Amygdala (tissue), 56 donors: ENCODE data around the gene VARS1.
"Not testable (repeated sequence)": the region's sequence is repeated elsewhere in the genome, so short reads cannot be mapped to it uniquely, and the experiment has no call there.

Source experiments
- DNase-seq, 56 donors: peaks; one replicate each; lab custom pipeline; 2025; lab: John Stamatoyannopoulos, UW

The VARS1 gene

GRCh38 chr6:31794866-31795615 is 511 bp downstream of the VARS1 start:
- DNase-seq = peak in 4 of 56 donors; percentile 58 to 63 (median 59)

DNA sequence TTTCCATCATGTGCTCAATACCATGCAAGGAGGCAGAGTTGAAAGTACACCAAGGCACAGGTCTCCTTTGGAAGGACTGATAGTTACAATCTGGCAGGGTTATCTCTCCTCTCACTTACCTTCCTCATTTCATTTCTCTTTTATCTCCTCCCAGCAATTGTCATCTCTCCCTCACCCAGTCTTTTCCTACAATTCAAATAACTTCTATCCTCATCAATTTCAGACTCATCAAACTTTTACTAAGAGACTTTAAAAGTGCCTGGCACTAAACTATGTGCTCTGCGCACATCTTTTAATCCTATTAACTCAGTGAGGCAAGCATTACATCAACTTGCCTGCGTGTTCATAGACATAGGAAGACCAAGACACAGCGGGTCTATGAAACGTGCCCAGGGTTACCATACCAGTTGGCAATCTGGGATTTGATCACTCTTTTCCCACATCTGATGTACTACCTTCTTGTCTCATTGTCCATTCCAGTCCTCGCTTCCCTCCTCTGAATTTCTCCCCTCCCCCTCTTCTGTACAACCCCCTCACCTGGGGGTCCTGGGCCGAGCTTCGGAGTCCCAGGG is 1.2 kb downstream of the VARS1 start:
- peak in 1 of 56 donors; percentile 8 for DNase-seq

- DNase-seq = not testable (repeated sequence)
Observed at GRCh38 chr6:31793927-31794245, 1.7 kb downstream of the VARS1 start.

GRCh38 chr6:31792761-31793171 is 2.8 kb downstream of the VARS1 start:
- no peak for DNase-seq

GRCh38 chr6:31792090-31792374 is 3.5 kb downstream of the VARS1 start:
- no peak for DNase-seq

- peak in 14 of 56 donors; percentile 11 to 65 (median 20) for DNase-seq
Observed at GRCh38 chr6:31791324-31792089, 4.0 kb downstream of the VARS1 start.

GRCh38 chr6:31785475-31785874 is 10.1 kb downstream of the VARS1 start:
- no peak for DNase-seq

- peak in 2 of 56 donors; percentile 18 for DNase-seq
Observed at GRCh38 chr6:31784098-31784925, 11.2 kb downstream of the VARS1 start.

- no peak for DNase-seq
Observed at GRCh38 chr6:31782126-31782855, 13.3 kb downstream of the VARS1 start.

DNA sequence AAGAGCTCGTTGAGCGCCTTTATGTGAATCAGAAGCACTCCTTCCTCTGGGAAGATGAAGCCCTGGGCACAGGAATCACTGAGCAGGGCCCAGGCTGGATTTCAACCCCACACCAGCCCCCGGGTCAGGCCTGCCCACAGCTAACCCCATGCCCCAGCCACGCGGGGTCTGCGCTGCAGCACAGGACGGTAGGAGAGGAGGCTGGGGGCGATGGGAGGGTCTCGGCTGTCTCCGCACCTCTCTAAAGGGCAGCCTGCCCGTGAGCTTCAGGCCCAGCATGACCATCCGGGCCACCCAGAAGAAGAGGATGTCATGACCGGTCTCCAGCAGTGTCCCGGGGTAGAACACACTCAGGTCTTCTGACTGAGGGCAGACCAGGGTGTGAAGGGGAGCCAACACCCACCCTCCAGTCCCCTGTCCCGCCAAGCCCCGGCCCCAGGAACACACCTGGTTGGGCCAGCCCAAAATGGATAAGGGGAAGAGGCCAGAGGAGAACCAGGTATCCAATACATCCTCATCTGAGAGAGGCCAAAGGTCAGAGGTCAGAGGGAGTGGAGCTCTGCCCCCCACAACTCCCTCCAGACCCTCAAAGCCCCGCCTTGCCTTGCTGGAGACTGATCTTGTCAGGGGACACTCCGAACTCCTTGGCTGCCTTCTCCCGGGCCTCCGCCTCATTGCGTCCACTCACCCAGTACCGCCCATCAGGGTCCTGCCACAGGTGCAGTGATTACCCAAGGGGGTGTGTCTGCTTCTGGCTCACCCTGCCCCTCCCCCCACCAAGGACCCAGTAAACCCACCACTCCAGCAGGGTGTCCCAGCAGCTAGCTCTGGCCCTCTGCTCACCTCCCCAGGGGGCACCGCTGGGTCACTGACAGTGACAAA is 14.1 kb downstream of the VARS1 start:
- no peak for DNase-seq

GRCh38 chr6:31780507-31781243 is 14.9 kb downstream of the VARS1 start:
- no peak for DNase-seq

- DNase-seq = no peak
Observed at GRCh38 chr6:31779908-31780307, 15.6 kb downstream of the VARS1 start.

DNA sequence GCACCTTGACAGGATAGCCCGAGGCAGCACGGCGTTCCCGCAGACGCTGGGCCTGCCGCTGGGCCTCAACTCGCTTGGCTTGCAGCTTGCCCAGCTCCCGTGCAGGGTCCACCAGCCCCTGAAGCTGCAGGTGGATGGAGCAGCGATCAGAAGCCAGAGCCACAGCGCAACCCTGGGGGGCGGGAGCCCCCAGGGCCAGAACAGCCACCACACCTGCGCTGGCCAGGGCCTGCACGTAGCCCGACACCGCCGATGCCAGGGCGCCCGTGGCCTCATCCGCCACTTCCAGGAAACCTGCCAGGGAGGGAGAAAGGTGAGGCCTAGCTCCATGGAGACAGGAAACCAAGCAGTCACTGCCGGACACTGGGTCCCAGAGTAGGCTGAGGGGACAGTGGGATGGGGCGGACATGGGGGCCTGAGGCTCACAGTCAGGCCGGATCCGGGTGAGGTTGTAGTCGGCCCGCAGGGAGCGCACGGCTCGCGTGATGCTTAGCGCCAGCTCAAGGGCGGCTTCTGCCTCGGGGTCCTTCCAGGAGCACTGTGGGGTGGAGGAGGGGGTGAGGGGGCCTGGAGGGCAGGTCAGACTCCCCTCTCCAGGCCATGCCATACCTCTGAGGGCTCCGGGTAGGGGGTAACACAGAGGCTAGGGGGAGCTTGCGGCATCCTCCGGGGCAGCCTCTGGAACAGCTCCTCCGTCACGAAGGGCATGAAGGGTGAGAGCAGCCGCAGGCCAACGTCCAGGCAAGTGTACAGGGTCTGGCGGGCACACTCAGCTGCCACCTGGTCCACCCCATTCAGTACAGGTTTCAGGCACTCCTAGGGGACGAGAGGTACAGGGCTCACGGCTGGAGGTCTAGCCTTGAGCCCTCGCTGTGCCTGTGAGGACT is 16.3 kb downstream of the VARS1 start:
- DNase-seq = no peak

DNA sequence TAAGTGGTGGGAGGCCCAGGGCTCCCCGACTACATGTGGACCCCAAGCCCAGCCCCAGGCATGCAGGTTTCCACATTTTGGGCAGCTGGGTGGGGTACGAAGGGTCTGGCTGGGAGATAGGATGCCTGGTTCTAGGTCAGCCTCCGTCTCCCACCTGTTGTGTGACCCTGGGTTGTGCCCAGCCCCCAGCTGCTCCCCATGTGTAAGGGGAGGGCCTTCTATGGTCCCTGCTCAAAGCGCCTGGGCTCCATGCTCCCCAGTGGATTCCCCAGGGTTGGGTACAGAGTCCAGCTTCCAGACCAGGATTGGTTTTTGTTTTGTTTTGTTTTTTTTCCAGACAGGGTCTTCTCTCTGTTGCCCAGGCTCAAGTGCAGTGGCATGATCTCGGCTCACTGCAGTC is 17.4 kb downstream of the VARS1 start:
- DNase-seq = no peak

DNA sequence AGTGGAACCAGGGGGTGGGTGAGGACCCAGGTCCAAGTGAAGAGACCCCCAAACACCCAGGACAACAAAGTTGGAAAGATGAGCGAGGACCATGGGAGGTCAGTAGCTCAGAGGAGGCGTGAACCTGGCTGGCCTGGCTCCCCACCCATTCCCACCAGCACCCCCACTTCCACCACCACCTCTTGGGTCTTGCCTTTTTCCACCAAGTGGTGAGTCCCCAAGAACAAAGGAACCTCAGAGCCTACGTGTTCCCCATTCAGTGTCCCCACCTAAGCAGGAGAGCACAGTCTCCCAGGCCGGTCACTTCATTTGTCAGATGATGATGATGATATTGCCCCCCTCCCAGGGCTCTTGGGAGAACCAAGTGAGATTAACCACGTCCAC is 17.9 kb downstream of the VARS1 start:
- no peak for DNase-seq

DNA sequence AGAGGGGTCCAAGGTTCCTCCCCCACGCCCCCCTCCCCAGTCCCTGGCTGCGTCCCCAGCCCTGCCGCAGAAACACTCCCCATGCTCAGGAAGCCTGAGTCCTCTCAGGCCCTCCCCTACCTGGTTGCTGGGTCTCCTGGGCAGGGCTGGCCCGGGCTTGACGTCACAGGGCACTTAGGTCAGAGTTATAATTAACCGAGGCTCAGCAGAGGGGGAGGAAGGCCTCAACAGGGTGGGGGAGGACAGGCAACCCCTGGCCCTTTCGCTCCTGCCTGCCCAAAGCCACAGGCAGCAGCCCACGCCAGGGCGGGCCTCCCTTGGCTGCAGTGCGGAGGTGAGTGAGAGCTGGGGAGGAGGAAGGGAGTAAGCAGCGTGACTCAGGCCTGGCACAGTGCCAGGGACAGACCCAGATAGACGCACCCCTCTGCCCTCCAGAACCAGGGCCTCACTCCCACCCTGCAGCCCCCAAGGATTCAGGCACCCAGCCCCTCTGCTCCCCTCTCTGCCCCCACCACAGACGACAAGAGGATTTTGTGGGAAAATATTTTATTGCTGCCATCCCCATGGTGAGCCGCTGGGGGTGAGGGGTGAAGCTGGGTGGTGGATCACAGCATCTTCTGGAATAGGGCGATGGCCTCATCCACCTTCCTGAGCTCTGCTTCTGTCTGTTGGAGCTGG is 18.4 kb downstream of the VARS1 start, which contains the start of gene VWA7:
VWA7 (minus strand) TSS at position 340 of the 678 bp plus-strand sequence. CDS start 549 bp downstream, outside the sequence.
- peak in 15 of 56 donors; percentile 3 to 94 (median 33) for DNase-seq

DNA sequence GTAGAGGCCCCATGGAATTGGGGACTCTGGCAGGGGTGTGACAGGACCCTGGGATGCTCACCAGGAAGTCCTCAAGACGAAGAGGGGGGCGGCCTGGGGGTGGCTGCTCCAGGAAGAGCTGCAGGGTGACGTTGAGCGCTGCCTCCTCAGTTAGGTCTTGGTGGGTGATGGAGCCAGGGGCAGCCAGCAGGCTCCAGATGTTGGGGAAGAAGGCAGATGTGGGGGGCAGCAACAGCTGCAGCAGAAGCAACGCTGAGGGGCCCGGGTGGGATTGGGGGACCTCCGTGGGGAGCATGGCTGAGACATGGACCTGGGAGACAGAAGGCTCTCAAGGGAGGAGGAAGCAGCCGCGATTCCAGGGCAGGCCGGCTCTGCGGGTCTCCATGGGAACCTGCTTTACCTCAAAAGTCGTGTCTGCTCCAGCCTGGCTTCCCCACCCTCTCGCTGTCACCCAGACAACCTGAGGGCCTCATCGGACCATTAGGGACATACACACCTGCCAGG is 19.0 kb downstream of the VARS1 start:
- peak in 5 of 56 donors; percentile 20 to 71 (median 23) for DNase-seq
